Renal pelvis (tissue), 4 donors: ENCODE results near the gene PKDCC. TPM values are rescaled to one million over a fixed set of nuclear protein-coding genes. Genes with fewer than 3 reads are reported as not detected.
A peak's percentile ranks its signal among the peaks of the same experiment; 100 is the strongest.

ENCODE experiments used
- DNase-seq: peaks from one replicate; pipeline ENCODE4 v3.0.0-alpha.2; 2013
- polyA plus RNA-seq, 3 donors: library from polyadenylated mRNA; unstranded; fragments of 120-200 nt; gene quantifications; one replicate each; pipeline ENCODE4 v1.2.1, GENCODE V29; 2013; ENCODE audit not compliant: insufficient read length in 3 of 3

Gene PKDCC
- polyA plus RNA-seq, 3 donors, result 354 to 433 (median 421) TPM

GRCh38 chr2:42045848-42046748, 1.7 kb upstream of the PKDCC start:
- DNase-seq, result no peak

- peak; percentile 79 for DNase-seq
Observed at GRCh38 chr2:42046819-42047487, 868 bp upstream of the PKDCC start.

- DNase-seq, result no peak
Observed at GRCh38 chr2:42048299-42049220, 739 bp downstream of the PKDCC start.

GRCh38 chr2:42049221-42050009, 1.6 kb downstream of the PKDCC start:
- no peak for DNase-seq

GRCh38 chr2:42050010-42050702, 2.3 kb downstream of the PKDCC start:
- DNase-seq, result no peak

- no peak for DNase-seq
Observed at GRCh38 chr2:42050703-42051542, 3.1 kb downstream of the PKDCC start.

GRCh38 chr2:42051543-42052235, 3.9 kb downstream of the PKDCC start:
- DNase-seq, result no peak

GRCh38 chr2:42052702-42053481, 5.1 kb downstream of the PKDCC start:
- peak; percentile 73 for DNase-seq

GRCh38 chr2:42053482-42053790, 5.6 kb downstream of the PKDCC start:
- no peak for DNase-seq

- no peak for DNase-seq
Observed at GRCh38 chr2:42053791-42054701, 6.2 kb downstream of the PKDCC start.

- DNase-seq, result no peak
Observed at GRCh38 chr2:42054714-42055430, 7.1 kb downstream of the PKDCC start.

- peak; percentile 86 for DNase-seq
Observed at GRCh38 chr2:42055573-42056514, 8.0 kb downstream of the PKDCC start.

GRCh38 chr2:42057159-42057901, 9.5 kb downstream of the PKDCC start:
- no peak for DNase-seq

- DNase-seq, result no peak
Observed at GRCh38 chr2:42057902-42058450, 10.2 kb downstream of the PKDCC start.
